A673 (cell line): ENCODE data around the gene RAPGEF4. TPM values are rescaled to one million over a fixed set of nuclear protein-coding genes. Genes with fewer than 3 reads are reported as not detected.

Experiments
- BruUV-seq: library from RNA; stranded (reverse); fragments of 400-500 nt; replicated peaks from 2 replicates; lab custom pipeline; 2021; lab: Mats Ljungman, UMichigan
- CTCF ChIA-PET: fragments of 300-600 bp; sonication (Branson Sonifier 250); formaldehyde crosslinking; loops from one replicate; lab custom pipeline; 2022; ENCODE audit warnings: antibody characterized with exemption; lab: Charles Lee
- POLR2A ChIA-PET: fragments of 300-600 bp; sonication (Branson Sonifier 250); formaldehyde crosslinking; loops from one replicate; lab custom pipeline; 2022; ENCODE audit warnings: antibody characterized with exemption; ENCODE audit not compliant: low non-redundant PET; lab: Charles Lee
- DNase-seq: peaks from one replicate; pipeline ENCODE4 v3.0.0-alpha.2; 2015; ENCODE audit warnings: low spot score
- H3K27ac ChIP-seq: fragments of 200-600 bp; sonication (generic); 2 replicates; pipeline ENCODE4 v1.5.1; 2016; ENCODE audit warnings: mixed run types, low read depth, mild to moderate bottlenecking, mixed read lengths, antibody characterized with exemption, low read length; ENCODE audit not compliant: poor library complexity, severe bottlenecking
- H3K27me3 ChIP-seq: fragments of 200-600 bp; sonication (generic); replicated peaks from 2 replicates; pipeline ENCODE4 v1.6.1; 2017; ENCODE audit warnings: mixed run types, low read depth, mild to moderate bottlenecking, mixed read lengths, antibody characterized with exemption, low read length; ENCODE audit not compliant: insufficient read depth, poor library complexity
- H3K36me3 ChIP-seq: fragments of 200-600 bp; sonication (generic); 2 replicates; pipeline ENCODE4 v1.6.1; 2016; ENCODE audit warnings: mixed run types, mild to moderate bottlenecking, mixed read lengths, antibody characterized with exemption, low read length; ENCODE audit not compliant: insufficient read depth, poor library complexity, severe bottlenecking
- H3K4me1 ChIP-seq: fragments of 200-600 bp; sonication (generic); 2 replicates; pipeline ENCODE4 v1.6.1; 2017; ENCODE audit warnings: mixed run types, mild to moderate bottlenecking, mixed read lengths, antibody characterized with exemption, low read length; ENCODE audit not compliant: insufficient read depth, poor library complexity, severe bottlenecking
- H3K4me3 ChIP-seq: fragments of 200-600 bp; sonication (generic); 2 replicates; pipeline ENCODE4 v1.5.1; 2016; ENCODE audit warnings: low read depth, mixed run types, mild to moderate bottlenecking, mixed read lengths, low read length; ENCODE audit not compliant: poor library complexity, severe bottlenecking
- H3K9me3 ChIP-seq: fragments of 200-600 bp; sonication (generic); 2 replicates; pipeline ENCODE4 v1.6.1; 2016; ENCODE audit warnings: mixed run types, low read depth, mild to moderate bottlenecking, mixed read lengths, antibody characterized with exemption, low read length; ENCODE audit not compliant: poor library complexity, severe bottlenecking
- EZH2 ChIP-seq: fragments of 200-600 bp; sonication (generic); IDR thresholded peaks from 2 replicates; pipeline ENCODE4 v1.6.1; 2017; ENCODE audit warnings: borderline replicate concordance, low read depth, mild to moderate bottlenecking, mixed read lengths, antibody characterized with exemption, low read length; ENCODE audit not compliant: poor library complexity, severe bottlenecking
- intact Hi-C: fragments of 100-400 bp; cut with micrococcal nuclease; formaldehyde crosslinking; loops from one replicate; pipeline ENCODE4 v1.10.0; 2022; ENCODE audit not compliant: unreplicated experiment
- total RNA-seq: library from RNA; stranded (reverse); gene quantifications from 2 replicates; pipeline ENCODE4 v1.2.3, GENCODE V29; 2021
- TF ChIP-seq, protein P1 (sequence below): fragments of 300-800, 200-600 bp; sonication (generic); conservative IDR thresholded peaks from 2 replicates; pipeline ENCODE4 v1.5.1; 2017; ENCODE audit warnings: low read depth, mild to moderate bottlenecking, antibody characterized with exemption, low read length, moderate library complexity, mixed read lengths

Gene RAPGEF4
- total RNA-seq, 1 experiment from 2014 or later = 0.26 TPM

DNA sequence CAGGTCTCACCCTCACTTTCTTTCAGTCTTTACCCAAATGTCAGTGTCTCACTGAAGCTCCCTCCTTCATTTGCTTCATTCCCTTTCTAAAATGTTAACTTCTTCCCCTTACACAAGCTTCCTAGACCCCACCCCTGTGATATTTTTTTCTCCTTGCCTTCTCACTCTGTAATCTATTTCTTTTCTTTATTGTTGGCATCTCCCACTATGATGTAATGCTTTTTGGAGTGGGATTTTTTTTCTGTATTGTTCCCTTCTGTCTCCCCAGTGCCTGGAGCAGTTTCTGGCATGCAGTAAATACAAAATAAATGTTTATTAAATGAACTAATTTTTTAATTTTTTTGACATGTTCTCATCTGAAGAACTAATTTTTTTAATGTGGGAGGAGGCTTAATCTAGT lies 284.1 kb downstream of the RAPGEF4 start:
- Histone ChIP-seq H3K4me1 (no peaks in the 10 kb centered on the region), H3K36me3 (no peaks in the 10 kb centered on the region), H3K27me3 (no peaks in the 10 kb centered on the region), H3K4me3 (no peak overlapping the region), H3K27ac (no peak overlapping the region), H3K9me3 (no peaks in the 10 kb centered on the region)
- no peak for DNase-seq
- no TSS peak for BruUV-seq
- intact Hi-C loops = loop anchor here (10.0 kb wide), 2 partner anchors 335 to 1325 kb away; partner anchors contain the start of gene CDCA7
- ChIA-PET CTCF (no interaction called here), POLR2A (no interaction called here)
- no peak for TF ChIP-seq EZH2
- TF ChIP-seq, protein P1, sequence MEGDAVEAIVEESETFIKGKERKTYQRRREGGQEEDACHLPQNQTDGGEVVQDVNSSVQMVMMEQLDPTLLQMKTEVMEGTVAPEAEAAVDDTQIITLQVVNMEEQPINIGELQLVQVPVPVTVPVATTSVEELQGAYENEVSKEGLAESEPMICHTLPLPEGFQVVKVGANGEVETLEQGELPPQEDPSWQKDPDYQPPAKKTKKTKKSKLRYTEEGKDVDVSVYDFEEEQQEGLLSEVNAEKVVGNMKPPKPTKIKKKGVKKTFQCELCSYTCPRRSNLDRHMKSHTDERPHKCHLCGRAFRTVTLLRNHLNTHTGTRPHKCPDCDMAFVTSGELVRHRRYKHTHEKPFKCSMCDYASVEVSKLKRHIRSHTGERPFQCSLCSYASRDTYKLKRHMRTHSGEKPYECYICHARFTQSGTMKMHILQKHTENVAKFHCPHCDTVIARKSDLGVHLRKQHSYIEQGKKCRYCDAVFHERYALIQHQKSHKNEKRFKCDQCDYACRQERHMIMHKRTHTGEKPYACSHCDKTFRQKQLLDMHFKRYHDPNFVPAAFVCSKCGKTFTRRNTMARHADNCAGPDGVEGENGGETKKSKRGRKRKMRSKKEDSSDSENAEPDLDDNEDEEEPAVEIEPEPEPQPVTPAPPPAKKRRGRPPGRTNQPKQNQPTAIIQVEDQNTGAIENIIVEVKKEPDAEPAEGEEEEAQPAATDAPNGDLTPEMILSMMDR = no peak

DNA sequence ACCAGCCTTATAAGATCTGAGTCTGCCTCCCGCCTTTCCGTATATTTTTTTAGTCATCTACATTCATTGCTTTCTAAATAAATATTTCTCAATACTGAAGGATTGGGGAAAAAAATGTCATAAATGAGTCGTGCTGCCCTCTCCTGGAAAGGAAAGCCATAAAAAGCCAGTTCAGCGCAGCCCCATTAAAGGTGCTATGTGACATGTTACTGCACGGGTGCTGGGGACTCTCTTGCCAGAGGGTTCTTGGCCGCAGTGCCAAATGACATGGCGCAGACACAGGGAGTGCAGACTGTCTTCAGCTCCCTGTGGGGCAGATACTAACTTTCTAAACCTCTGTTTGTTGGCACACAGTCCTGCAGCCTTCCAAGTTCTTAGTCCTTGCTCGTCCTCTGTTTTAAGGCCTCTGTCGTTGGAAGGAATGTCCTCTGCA lies 286.3 kb downstream of the RAPGEF4 start:
- Histone ChIP-seq H3K27ac (no peak overlapping the region), H3K4me3 (no peak overlapping the region), H3K4me1 (no peaks in the 10 kb centered on the region), H3K9me3 (no peaks in the 10 kb centered on the region), H3K36me3 (no peaks in the 10 kb centered on the region), H3K27me3 (no peaks in the 10 kb centered on the region)
- intact Hi-C loops = loop anchor here (2.0 to 10.0 kb wide), 3 partner anchors 215 to 1323 kb away; partner anchors contain the start of gene CDCA7
- DNase-seq = peak; percentile 44
- ChIA-PET CTCF (no interaction called here), POLR2A (no interaction called here)
- no peak for TF ChIP-seq EZH2
- TF ChIP-seq, protein P1 = peak; percentile 55
- no TSS peak for BruUV-seq

DNA sequence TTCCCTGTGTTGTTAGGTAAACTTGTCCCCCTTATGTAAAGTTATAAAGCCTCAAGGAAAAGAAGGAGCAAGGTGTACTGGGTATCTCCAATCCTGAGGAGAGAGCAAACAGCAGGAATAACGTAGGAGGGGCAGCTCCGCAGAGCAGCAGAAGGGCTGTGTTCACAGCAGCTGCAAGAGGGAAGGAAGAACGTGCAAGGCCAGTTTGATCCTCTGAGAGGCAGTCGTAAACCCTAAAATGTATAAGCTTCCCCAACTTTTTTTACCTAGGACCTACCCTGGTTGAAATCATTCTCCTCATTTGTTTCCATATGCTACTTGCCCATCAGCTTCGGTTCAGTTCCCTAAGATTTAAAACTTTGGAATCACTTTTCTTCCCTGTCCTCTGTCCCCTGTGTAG lies 288.1 kb downstream of the RAPGEF4 start:
- no TSS peak for BruUV-seq
- no peak for TF ChIP-seq EZH2
- TF ChIP-seq, protein P1 = no peak
- Histone ChIP-seq H3K36me3 (no peaks in the 10 kb centered on the region), H3K27ac (no peak overlapping the region), H3K9me3 (no peaks in the 10 kb centered on the region), H3K4me1 (no peaks in the 10 kb centered on the region), H3K27me3 (no peaks in the 10 kb centered on the region), H3K4me3 (no peak overlapping the region)
- CTCF ChIA-PET = no interaction called here
- intact Hi-C loops = loop anchor here (2.0 to 10.0 kb wide), 3 partner anchors 217 to 1321 kb away; partner anchors contain the start of gene CDCA7
- POLR2A ChIA-PET = no interaction called here
- no peak for DNase-seq
